ENCODE data around the gene CPPED1. TPM values are rescaled to one million over a fixed set of nuclear protein-coding genes. Genes with fewer than 3 reads are reported as not detected.

The CPPED1 gene
- total RNA-seq, 1 experiment from 2014 or later, result 7.9 TPM

DNA sequence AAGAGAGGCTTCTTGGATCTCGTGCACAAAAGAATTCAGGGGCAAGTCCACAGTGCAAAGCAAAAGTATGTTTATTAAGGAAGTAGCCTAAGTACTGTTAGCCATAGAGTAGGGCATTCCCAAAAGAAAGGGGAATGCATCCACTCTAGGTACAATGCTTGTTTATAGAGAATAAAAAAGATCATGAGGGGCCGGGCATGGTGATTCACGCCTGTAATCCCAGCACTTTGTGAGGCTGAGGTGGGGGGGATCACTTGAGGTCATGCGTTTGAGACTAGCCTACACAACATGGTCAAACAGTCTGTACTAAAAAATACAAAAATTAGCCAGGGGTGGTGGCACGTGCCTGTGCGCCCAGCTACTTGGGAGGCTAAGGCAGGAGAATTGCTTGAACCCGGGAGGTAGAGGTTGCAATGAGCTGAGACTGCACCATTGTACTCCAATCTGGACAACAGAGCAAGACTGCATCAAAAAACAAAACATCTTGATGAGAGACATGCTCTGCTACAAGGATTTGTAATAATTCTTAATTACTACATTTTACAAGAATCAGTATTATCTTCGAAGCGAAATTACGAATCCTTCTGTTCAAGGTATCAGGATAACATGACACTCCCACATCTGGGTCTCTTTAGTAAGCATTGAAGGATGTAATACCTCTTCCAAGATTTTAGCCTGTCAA is 191.6 kb downstream of the CPPED1 start:
- TF ChIP-seq, protein P1, sequence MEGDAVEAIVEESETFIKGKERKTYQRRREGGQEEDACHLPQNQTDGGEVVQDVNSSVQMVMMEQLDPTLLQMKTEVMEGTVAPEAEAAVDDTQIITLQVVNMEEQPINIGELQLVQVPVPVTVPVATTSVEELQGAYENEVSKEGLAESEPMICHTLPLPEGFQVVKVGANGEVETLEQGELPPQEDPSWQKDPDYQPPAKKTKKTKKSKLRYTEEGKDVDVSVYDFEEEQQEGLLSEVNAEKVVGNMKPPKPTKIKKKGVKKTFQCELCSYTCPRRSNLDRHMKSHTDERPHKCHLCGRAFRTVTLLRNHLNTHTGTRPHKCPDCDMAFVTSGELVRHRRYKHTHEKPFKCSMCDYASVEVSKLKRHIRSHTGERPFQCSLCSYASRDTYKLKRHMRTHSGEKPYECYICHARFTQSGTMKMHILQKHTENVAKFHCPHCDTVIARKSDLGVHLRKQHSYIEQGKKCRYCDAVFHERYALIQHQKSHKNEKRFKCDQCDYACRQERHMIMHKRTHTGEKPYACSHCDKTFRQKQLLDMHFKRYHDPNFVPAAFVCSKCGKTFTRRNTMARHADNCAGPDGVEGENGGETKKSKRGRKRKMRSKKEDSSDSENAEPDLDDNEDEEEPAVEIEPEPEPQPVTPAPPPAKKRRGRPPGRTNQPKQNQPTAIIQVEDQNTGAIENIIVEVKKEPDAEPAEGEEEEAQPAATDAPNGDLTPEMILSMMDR (conservative IDR thresholded peaks at IDR 0.05), result no peak
- no peak overlapping the region for H2AFZ ChIP-seq (ENCODE audit: low read length)
- H2BK5ac ChIP-seq (ENCODE audit: insufficient read length, low read length), result no peak overlapping the region
- H3K27ac Mint-ChIP-seq, result no peak overlapping the region
- no peak overlapping the region for H3K4me3 Mint-ChIP-seq
- no peak overlapping the region for H3K56ac ChIP-seq (ENCODE audit: insufficient read length, low read depth, low read length)
- no peak overlapping the region for H4K8ac ChIP-seq (replicated peaks; ENCODE audit: insufficient read length, low read depth, low read length)
- H3K9me3 ChIP-seq (ENCODE audit: control insufficient read depth, low read depth, low read length), result no peaks in the 10 kb centered on the region
- no peak overlapping the region for H3K23ac ChIP-seq (ENCODE audit: insufficient read length, low read depth, low read length)
- no peak overlapping the region for H3K4me2 ChIP-seq (ENCODE audit: insufficient read depth, insufficient read length, low read length)
- no peak overlapping the region for H3K9ac ChIP-seq (ENCODE audit: extremely low read depth, insufficient read length, low read length)
- H3K14ac ChIP-seq (ENCODE audit: insufficient read depth, low read length), result no peak overlapping the region
- no peak overlapping the region for H3K27ac ChIP-seq (ENCODE audit: insufficient read length, low read depth, low read length)
- H2BK12ac ChIP-seq (ENCODE audit: insufficient read length, low read depth, low read length), result no peak overlapping the region
- no peak overlapping the region for H2BK20ac ChIP-seq (ENCODE audit: low read depth, low read length, poor library complexity, severe bottlenecking)
- no peaks in the 10 kb centered on the region; a peak in 1 of 7 replicates for H3K36me3 Mint-ChIP-seq (ENCODE audit: insufficient read depth in 1 of 3, low read depth in 3 of 3)
- WGBS (ENCODE audit: extremely low coverage, insufficient read length, low lambda C conversion rate), result no CpG with 5 or more reads among the region's 10 CpGs
- H4K20me1 ChIP-seq (ENCODE audit: control insufficient read depth, insufficient read depth, insufficient read length), result no peaks in the 10 kb centered on the region
- H4K91ac ChIP-seq (ENCODE audit: insufficient read length, low read depth, low read length), result no peak overlapping the region
- H3K4me1 ChIP-seq (ENCODE audit: insufficient read depth, low read length), result peaks cover 13% of the 10 kb centered on the region; the same call in 1 of the 2 replicates
- no peaks in the 10 kb centered on the region for H3K79me2 ChIP-seq (ENCODE audit: insufficient read depth, low read length)
- peaks cover 9% of the 10 kb centered on the region for H3K27me3 Mint-ChIP-seq (ENCODE audit: low read depth)
- H3K23me2 ChIP-seq (ENCODE audit: insufficient read length, low read depth, low read length, poor library complexity, severe bottlenecking), result no peaks in the 10 kb centered on the region
- peaks cover 25 to 34% of the 10 kb centered on the region in 2 experiments for H3K4me1 Mint-ChIP-seq
- no peak overlapping the region for H2AK5ac ChIP-seq (ENCODE audit: insufficient read length, low read length)
- no peaks in the 10 kb centered on the region for H3K27me3 ChIP-seq (ENCODE audit: insufficient read depth, low read length)
- no peaks in the 10 kb centered on the region for H3K79me1 ChIP-seq (ENCODE audit: insufficient read depth, low read depth, low read length, poor library complexity, severe bottlenecking)
- no peak overlapping the region for H3K18ac ChIP-seq (ENCODE audit: insufficient read length, low read depth, low read length)
- H3T11ph ChIP-seq (ENCODE audit: low read length), result no peak overlapping the region
- DNase-seq, result no peak
- no peak overlapping the region for H3K4ac ChIP-seq (ENCODE audit: low read depth, low read length)
- peaks cover 2 to 4% of the 10 kb centered on the region in 2 experiments; a peak in 2 of 5 replicates for H3K9me3 Mint-ChIP-seq
- no peak overlapping the region for H2BK120ac ChIP-seq (ENCODE audit: low read depth, low read length, poor library complexity, severe bottlenecking)
- no peak overlapping the region for H2BK15ac ChIP-seq (ENCODE audit: low read depth, low read length)
- no peak overlapping the region for H4K5ac ChIP-seq (ENCODE audit: insufficient read length, low read depth, low read length)
